CD4-positive, alpha-beta memory T cell (primary cell): ENCODE results near the gene MICAL2. TPM values are rescaled to one million over a fixed set of nuclear protein-coding genes. Genes with fewer than 3 reads are reported as not detected.
A peak's percentile ranks its signal among the peaks of the same experiment; 100 is the strongest.

Source experiments
- CTCF ChIA-PET: fragments of 350-600 bp; sonication (Branson Sonifier 250); formaldehyde crosslinking; loops from one replicate; lab custom pipeline; 2021; ENCODE audit warnings: inconsistent platforms; ENCODE audit not compliant: partially characterized antibody; lab: Charles Lee
- POLR2A ChIA-PET: fragments of 350-600 bp; sonication (Branson Sonifier 250); formaldehyde crosslinking; loops from one replicate; lab custom pipeline; 2021; ENCODE audit not compliant: partially characterized antibody; lab: Charles Lee
- DNase-seq, 5 donors: peaks; one replicate each; pipeline versions ENCODE4 v3.0.0 to v3.0.0-alpha.2; 2020 to 2022; ENCODE audit warnings: mixed read lengths in 1 of 5
- H3K27ac ChIP-seq: one replicate; pipeline ENCODE4 v1.7.0; 2013; ENCODE audit warnings: low read depth, low read length
- H3K27me3 ChIP-seq: 2 replicates; pipeline ENCODE4 v1.7.0; 2013; ENCODE audit warnings: mild to moderate bottlenecking, low read length, moderate library complexity; ENCODE audit not compliant: insufficient read depth
- H3K36me3 ChIP-seq: 2 replicates; pipeline ENCODE4 v1.7.0; 2013; ENCODE audit warnings: mild to moderate bottlenecking, low read length, moderate library complexity; ENCODE audit not compliant: insufficient read depth
- H3K4me1 ChIP-seq: 2 replicates; pipeline ENCODE4 v1.7.0; 2013; ENCODE audit warnings: mild to moderate bottlenecking, low read length, moderate library complexity; ENCODE audit not compliant: insufficient read depth
- H3K4me3 ChIP-seq, 2 donors: one replicate each; pipeline ENCODE4 v1.7.0; 2013; ENCODE audit warnings: low read length in 2 of 2, mild to moderate bottlenecking in 1 of 2
- H3K9me3 ChIP-seq, 2 donors: one replicate each; pipeline ENCODE4 v1.7.0; 2013; ENCODE audit warnings: low read length in 2 of 2, control low read depth in 1 of 2; ENCODE audit not compliant: control insufficient read depth in 1 of 2
- H3K27ac Mint-ChIP-seq, 7 donors: one replicate each; pipeline ENCODE4 v1.8.0; 2020 to 2021; ENCODE audit warnings: mixed read lengths in 7 of 7, mild to moderate bottlenecking in 6 of 7, inconsistent platforms in 3 of 7, moderate library complexity in 3 of 7
- H3K27me3 Mint-ChIP-seq, 2 donors: one replicate each; pipeline ENCODE4 v1.8.0; 2020 to 2021; ENCODE audit warnings: mixed read lengths in 2 of 2
- H3K36me3 Mint-ChIP-seq, 2 donors: one replicate each; pipeline ENCODE4 v1.8.0; 2020 to 2021; ENCODE audit warnings: mixed read lengths in 2 of 2, inconsistent platforms in 1 of 2, mild to moderate bottlenecking in 1 of 2
- H3K4me1 Mint-ChIP-seq, 4 donors: one replicate each; pipeline ENCODE4 v1.8.0; 2020 to 2021; ENCODE audit warnings: mixed read lengths in 4 of 4, mild to moderate bottlenecking in 1 of 4
- H3K4me3 Mint-ChIP-seq, 8 donors: one replicate each; pipeline ENCODE4 v1.8.0; 2020 to 2021; ENCODE audit warnings: mixed read lengths in 8 of 8, mild to moderate bottlenecking in 7 of 8, moderate library complexity in 6 of 8, inconsistent platforms in 3 of 8
- H3K9me3 Mint-ChIP-seq, 8 donors: one replicate each; pipeline ENCODE4 v1.8.0; 2020 to 2021; ENCODE audit warnings: mixed read lengths in 8 of 8, mild to moderate bottlenecking in 5 of 8, inconsistent platforms in 3 of 8, moderate library complexity in 1 of 8
- intact Hi-C: fragments of 100-400 bp; cut with micrococcal nuclease; formaldehyde crosslinking; loops from one replicate; pipeline ENCODE4 v1.15.1; 2023
- polyA plus RNA-seq, 2 donors: library from polyadenylated mRNA; unstranded; fragments of 300-500 nt; fragmentation: Illumina TruSeq; gene quantifications; one replicate each; pipeline ENCODE4 v1.2.3, GENCODE V29; 2021
- total RNA-seq, 2 experiments: library from RNA; stranded (reverse); gene quantifications; one replicate each; pipeline ENCODE4 v1.2.3, GENCODE V29; 2021

The MICAL2 gene
- total and polyA plus RNA-seq, 4 experiments from 2014 or later = 10.9 to 38.8 (median 28.2) TPM

DNA sequence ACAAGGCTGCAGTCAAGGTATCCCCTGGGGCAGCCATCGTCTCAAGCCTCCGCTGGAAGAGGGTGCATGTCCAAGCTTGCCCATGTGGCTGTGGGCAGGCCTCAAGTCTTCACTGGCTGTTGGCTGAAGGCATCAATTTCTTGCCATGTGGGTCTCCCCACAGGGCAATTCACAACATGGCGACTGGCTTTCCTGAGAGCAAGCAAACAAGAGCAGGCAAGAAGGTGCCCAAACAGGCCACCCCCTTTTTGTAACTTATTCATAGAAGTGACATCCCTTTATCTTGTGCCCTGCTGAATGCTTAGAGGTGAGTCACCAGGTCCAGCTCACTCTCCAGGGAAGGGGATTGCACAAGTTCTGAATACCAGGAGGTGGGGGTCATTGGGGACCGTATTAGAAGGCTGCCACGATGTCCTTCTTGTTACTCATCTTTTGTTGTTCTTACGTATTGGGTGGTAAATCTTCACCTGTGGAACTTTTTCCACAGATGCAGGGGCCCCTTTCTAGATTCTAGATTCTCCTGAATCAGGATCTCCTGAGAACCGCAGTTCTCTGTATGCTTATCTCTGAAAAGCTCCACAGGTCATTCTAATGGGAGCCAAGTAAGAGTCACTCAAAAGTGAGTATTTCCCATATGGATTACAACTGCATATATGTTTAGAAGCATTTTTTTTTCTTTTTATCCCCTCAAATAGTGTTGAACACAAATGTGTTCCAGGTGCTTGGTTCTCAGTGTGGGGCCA lies 44.2 kb upstream of the MICAL2 start:
- H3K9me3 ChIP-seq = no peaks in the 10 kb centered on the region
- no peaks in the 10 kb centered on the region for H3K36me3 ChIP-seq
- Mint-ChIP-seq H3K4me1 (peaks cover 0 to 9% (median 5%) of the 10 kb centered on the region in 4 donors), H3K36me3 (no peaks in the 10 kb centered on the region), H3K27ac (peak overlapping the region in 1 of 7 donors; percentile 57), H3K4me3 (no peak overlapping the region), H3K9me3 (peaks cover 0 to 4% (median 0%) of the 10 kb centered on the region in 8 donors), H3K27me3 (peaks cover 0 to 6% of the 10 kb centered on the region in 2 donors)
- intact Hi-C loops = no loop called here
- POLR2A ChIA-PET = no interaction called here
- DNase-seq = no peak
- peaks cover 7% of the 10 kb centered on the region for H3K4me1 ChIP-seq
- no peak overlapping the region for H3K27ac ChIP-seq
- H3K4me3 ChIP-seq = no peak overlapping the region
- CTCF ChIA-PET = interaction anchor here (1.1 to 1.3 kb wide), 4 partner anchors 18 to 22 kb away, joined by 3 to 6 read pairs (median 4); no protein-coding TSS in a partner anchor
- H3K27me3 ChIP-seq = no peaks in the 10 kb centered on the region

GRCh38 chr11:12066799-12067508 lies 43.4 kb upstream of the MICAL2 start:
- no peaks in the 10 kb centered on the region for H3K36me3 ChIP-seq
- POLR2A ChIA-PET = interaction anchor here (0.6 kb wide), 1 partner anchor 90 kb away, joined by 3 read pairs; no protein-coding TSS in a partner anchor
- peak overlapping the region in 2 of 7 donors; percentile 45 to 57 for H3K27ac Mint-ChIP-seq

DNA sequence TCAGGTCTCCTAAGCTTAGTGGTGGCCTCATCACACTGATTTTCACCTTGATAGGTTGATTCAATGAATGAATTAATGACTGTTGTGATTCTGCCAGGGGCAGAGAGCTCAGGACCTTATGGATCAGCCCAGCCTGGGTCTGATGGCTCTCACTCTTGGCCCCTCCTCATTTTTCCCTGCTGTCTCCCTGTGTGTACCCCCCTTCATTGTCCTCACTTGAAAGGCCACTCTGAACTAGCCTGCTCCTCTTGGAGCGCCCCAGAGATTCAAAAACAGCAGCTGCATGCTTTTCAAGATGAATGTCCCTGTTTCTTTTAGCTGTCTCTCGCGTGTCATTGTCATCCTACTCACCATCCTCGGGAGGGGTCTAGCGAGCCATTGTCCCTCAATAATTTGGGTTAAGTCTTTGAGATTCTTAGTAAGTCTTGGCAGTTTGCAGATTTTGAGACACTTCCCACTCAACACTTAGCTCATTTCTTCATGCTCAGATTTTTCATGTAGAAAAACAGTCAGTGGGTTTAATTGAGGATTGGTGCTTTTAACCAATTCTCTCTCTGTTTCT lies 42.5 kb upstream of the MICAL2 start:
- POLR2A ChIA-PET = interaction anchor here (0.6 kb wide), 1 partner anchor 91 kb away, joined by 3 read pairs; no protein-coding TSS in a partner anchor
- H3K27ac ChIP-seq = no peak overlapping the region
- no peaks in the 10 kb centered on the region for H3K27me3 ChIP-seq
- intact Hi-C loops = no loop called here
- Mint-ChIP-seq H3K9me3 (peaks cover 0 to 4% (median 0%) of the 10 kb centered on the region in 8 donors), H3K4me1 (peaks cover 2 to 13% (median 9%) of the 10 kb centered on the region in 4 donors), H3K27ac (peak overlapping the region in 1 of 7 donors; percentile 39), H3K36me3 (no peaks in the 10 kb centered on the region), H3K4me3 (no peak overlapping the region), H3K27me3 (peaks cover 0 to 6% of the 10 kb centered on the region in 2 donors)
- CTCF ChIA-PET = interaction anchor here (1.6 kb wide), 1 partner anchor 193 kb away, joined by 3 read pairs; no protein-coding TSS in a partner anchor
- DNase-seq = no peak
- H3K4me1 ChIP-seq = peaks cover 11% of the 10 kb centered on the region
- no peak overlapping the region for H3K4me3 ChIP-seq
- H3K9me3 ChIP-seq = no peaks in the 10 kb centered on the region
- H3K36me3 ChIP-seq = no peaks in the 10 kb centered on the region

More at GRCh38 chr11:12066799-12067508, 43.4 kb upstream of the MICAL2 start:
- Mint-ChIP-seq H3K4me3 (no peak overlapping the region), H3K9me3 (peaks cover 0 to 4% (median 0%) of the 10 kb centered on the region in 8 donors), H3K27me3 (peaks cover 0 to 6% of the 10 kb centered on the region in 2 donors), H3K4me1 (peaks cover 2 to 13% (median 9%) of the 10 kb centered on the region in 4 donors), H3K36me3 (no peaks in the 10 kb centered on the region)
- CTCF ChIA-PET = interaction anchor here (1.3 to 1.6 kb wide), 3 partner anchors 19 to 194 kb away, joined by 3 to 4 read pairs (median 4); no protein-coding TSS in a partner anchor
- peaks cover 11% of the 10 kb centered on the region for H3K4me1 ChIP-seq
- H3K4me3 ChIP-seq = no peak overlapping the region
- intact Hi-C loops = no loop called here
- no peaks in the 10 kb centered on the region for H3K27me3 ChIP-seq
- DNase-seq = no peak
- H3K9me3 ChIP-seq = no peaks in the 10 kb centered on the region
- no peak overlapping the region for H3K27ac ChIP-seq

DNA sequence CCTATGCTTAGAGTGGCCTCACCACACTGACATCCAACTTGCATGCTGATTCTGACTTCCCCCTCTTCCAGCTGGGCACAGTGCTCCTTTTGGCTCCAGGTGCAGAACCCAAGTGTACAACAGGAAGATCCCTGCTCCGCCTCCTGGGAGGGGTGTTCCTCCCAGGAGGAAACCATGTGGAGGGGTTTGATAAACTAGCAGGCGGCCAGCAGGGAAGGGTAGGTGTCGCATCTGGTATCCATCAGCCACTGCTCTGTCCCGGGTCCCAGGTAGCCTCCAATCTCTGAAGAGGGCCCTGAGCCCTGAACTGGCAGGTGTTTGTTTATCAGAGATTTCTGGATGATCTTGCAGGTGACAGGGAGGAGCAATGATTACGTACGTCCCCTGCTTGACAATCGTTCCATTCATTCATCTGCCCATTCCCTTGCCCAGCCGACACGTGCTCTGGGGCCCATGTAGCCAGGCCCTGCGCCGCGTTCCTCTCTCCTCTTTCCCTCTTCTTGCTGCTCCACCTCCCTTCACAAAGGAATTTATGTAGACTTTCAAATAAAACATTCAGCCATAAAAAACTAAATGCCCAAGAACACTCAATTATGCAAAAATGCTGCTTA lies 41.2 kb upstream of the MICAL2 start:
- no peaks in the 10 kb centered on the region for H3K36me3 Mint-ChIP-seq
- H3K27ac Mint-ChIP-seq = no peak overlapping the region
- peaks cover 2 to 13% (median 9%) of the 10 kb centered on the region in 4 donors for H3K4me1 Mint-ChIP-seq
- ChIA-PET POLR2A (no interaction called here), CTCF (no interaction called here)
- intact Hi-C loops = no loop called here
- no peak overlapping the region for H3K27ac ChIP-seq
- DNase-seq = no peak
- peaks cover 11% of the 10 kb centered on the region for H3K4me1 ChIP-seq
- no peak overlapping the region for H3K4me3 Mint-ChIP-seq
- peaks cover 0 to 2% (median 0%) of the 10 kb centered on the region in 8 donors for H3K9me3 Mint-ChIP-seq
- H3K9me3 ChIP-seq = no peaks in the 10 kb centered on the region
- H3K27me3 Mint-ChIP-seq = peaks cover 0 to 3% of the 10 kb centered on the region in 2 donors
- H3K27me3 ChIP-seq = no peaks in the 10 kb centered on the region
- H3K36me3 ChIP-seq = no peaks in the 10 kb centered on the region
- no peak overlapping the region for H3K4me3 ChIP-seq

DNA sequence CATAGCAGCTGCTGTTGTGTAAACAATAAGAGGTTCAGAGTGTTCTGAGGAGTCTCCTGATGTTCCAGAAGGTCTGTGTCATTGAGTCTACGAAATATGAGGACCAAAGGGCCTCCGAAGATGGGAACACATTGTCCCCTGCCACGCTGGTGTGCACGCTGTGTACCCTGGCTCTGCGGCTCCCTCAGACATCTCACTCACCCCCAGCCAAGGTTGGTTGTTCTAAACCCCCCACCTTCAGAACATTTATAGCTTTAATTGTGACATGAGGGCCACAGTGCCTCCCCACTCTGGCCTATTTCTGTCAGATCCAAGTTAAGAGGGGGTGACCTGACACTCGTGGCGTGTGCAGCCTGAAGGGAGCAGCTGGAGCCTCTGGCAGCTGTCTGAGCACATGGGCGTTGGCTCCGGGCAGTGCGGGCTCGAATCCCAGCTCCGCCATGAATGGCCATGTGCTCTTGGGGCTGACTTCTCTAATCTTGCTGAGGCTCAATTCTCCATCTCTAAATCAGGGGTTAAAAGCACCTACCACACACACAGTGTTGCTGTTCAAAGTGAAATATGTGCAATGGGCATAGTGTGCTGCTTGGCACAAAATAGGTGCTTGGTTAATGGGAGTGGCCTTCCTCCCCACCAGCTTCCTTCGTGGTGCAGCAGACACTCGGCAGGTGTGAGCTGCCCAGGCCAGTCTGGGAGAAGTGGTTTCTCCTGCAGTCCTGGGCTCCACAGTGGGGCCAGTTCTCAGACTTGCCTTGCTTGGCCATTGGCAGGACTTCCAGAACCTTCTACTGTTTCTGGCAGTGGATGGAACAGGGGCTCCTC lies 39.7 kb upstream of the MICAL2 start:
- no peak for DNase-seq
- no peaks in the 10 kb centered on the region for H3K36me3 ChIP-seq
- Mint-ChIP-seq H3K27me3 (peaks cover 0 to 3% of the 10 kb centered on the region in 2 donors), H3K4me3 (peak overlapping the region in 1 of 8 donors; percentile 7), H3K4me1 (peaks cover 2 to 13% (median 9%) of the 10 kb centered on the region in 4 donors), H3K9me3 (peaks cover 0 to 3% (median 0%) of the 10 kb centered on the region in 8 donors), H3K27ac (peak overlapping the region in 2 of 7 donors; percentile 37 to 46), H3K36me3 (no peaks in the 10 kb centered on the region)
- intact Hi-C loops = no loop called here
- H3K4me1 ChIP-seq = peaks cover 11% of the 10 kb centered on the region
- no peaks in the 10 kb centered on the region for H3K27me3 ChIP-seq
- POLR2A ChIA-PET = no interaction called here
- H3K9me3 ChIP-seq = no peaks in the 10 kb centered on the region
- no peak overlapping the region for H3K27ac ChIP-seq
- no peak overlapping the region for H3K4me3 ChIP-seq
- CTCF ChIA-PET = interaction anchor here (1.2 to 1.3 kb wide), 2 partner anchors 17 to 165 kb away, joined by 3 read pairs; no protein-coding TSS in a partner anchor

DNA sequence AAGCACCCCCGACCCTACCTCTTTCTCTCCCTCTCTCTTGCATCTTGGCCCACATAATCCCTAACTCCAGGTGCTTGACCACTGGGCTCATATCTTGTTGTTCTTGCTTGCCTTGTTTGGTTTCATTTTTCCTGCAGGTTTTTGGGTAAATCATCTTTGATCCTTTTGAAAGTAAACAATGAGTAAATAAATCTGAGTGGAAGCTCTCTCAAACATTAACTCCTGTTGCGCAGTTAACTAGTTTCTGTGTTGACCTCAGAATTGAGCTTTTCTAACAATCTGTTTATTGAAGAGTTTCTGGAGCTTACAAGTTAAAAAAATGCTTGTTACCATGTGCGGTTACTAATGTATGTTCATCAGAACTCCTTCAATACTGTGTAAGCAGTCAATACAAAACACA lies 38.8 kb upstream of the MICAL2 start:
- peaks cover 0 to 3% (median 0%) of the 10 kb centered on the region in 8 donors for H3K9me3 Mint-ChIP-seq

More for the DNA sequence above, 38.8 kb upstream of the MICAL2 start:
- POLR2A ChIA-PET = no interaction called here
- no peak for DNase-seq
- Histone ChIP-seq H3K36me3 (no peaks in the 10 kb centered on the region), H3K9me3 (no peaks in the 10 kb centered on the region), H3K27me3 (no peaks in the 10 kb centered on the region), H3K4me1 (peaks cover 11% of the 10 kb centered on the region), H3K27ac (no peak overlapping the region), H3K4me3 (no peak overlapping the region)
- H3K27ac Mint-ChIP-seq = peak overlapping the region in 1 of 7 donors; percentile 30
- H3K27me3 Mint-ChIP-seq = peaks cover 0 to 3% of the 10 kb centered on the region in 2 donors
- CTCF ChIA-PET = interaction anchor here (0.7 to 1.3 kb wide), 3 partner anchors 16 to 313 kb away, joined by 3 read pairs; no protein-coding TSS in a partner anchor
- H3K4me1 Mint-ChIP-seq = peaks cover 2 to 13% (median 9%) of the 10 kb centered on the region in 4 donors
- H3K4me3 Mint-ChIP-seq = no peak overlapping the region
- no peaks in the 10 kb centered on the region for H3K36me3 Mint-ChIP-seq
- intact Hi-C loops = no loop called here
